Immature natural killer cell (primary cell): ENCODE measurements around the gene SURF4. TPM values are rescaled to one million over a fixed set of nuclear protein-coding genes. Genes with fewer than 3 reads are reported as not detected.
A peak's percentile ranks its signal among the peaks of the same experiment; 100 is the strongest.

ENCODE experiments used
- DNase-seq, 3 donors: peaks; one replicate each; pipeline ENCODE4 v3.0.0; 2022; ENCODE audit warnings: mixed read lengths in 1 of 3
- H3K27ac Mint-ChIP-seq, 6 donors: one replicate each; pipeline ENCODE4 v1.8.0; 2020; ENCODE audit warnings: mixed read lengths in 6 of 6, mild to moderate bottlenecking in 5 of 6, inconsistent platforms in 4 of 6, moderate library complexity in 3 of 6
- H3K27me3 Mint-ChIP-seq, 3 donors: one replicate each; pipeline ENCODE4 v1.8.0; 2020 to 2021; ENCODE audit warnings: low read depth in 3 of 3, mild to moderate bottlenecking in 3 of 3, mixed read lengths in 3 of 3, moderate library complexity in 3 of 3, inconsistent platforms in 1 of 3
- H3K36me3 Mint-ChIP-seq, 3 donors: one replicate each; pipeline ENCODE4 v1.8.0; 2020; ENCODE audit warnings: mixed read lengths in 3 of 3, inconsistent platforms in 2 of 3, mild to moderate bottlenecking in 2 of 3
- H3K4me1 Mint-ChIP-seq, 2 donors: one replicate each; pipeline ENCODE4 v1.8.0; 2020; ENCODE audit warnings: inconsistent platforms in 2 of 2, mild to moderate bottlenecking in 2 of 2, mixed read lengths in 2 of 2, moderate library complexity in 1 of 2
- H3K4me3 Mint-ChIP-seq, 5 donors: one replicate each; pipeline ENCODE4 v1.8.0; 2020; ENCODE audit warnings: mild to moderate bottlenecking in 5 of 5, mixed read lengths in 5 of 5, inconsistent platforms in 3 of 5, moderate library complexity in 3 of 5
- H3K9me3 Mint-ChIP-seq, 6 donors: one replicate each; pipeline ENCODE4 v1.8.0; 2020; ENCODE audit warnings: mild to moderate bottlenecking in 6 of 6, mixed read lengths in 6 of 6, inconsistent platforms in 4 of 6, moderate library complexity in 3 of 6
- polyA plus RNA-seq, 3 donors: library from polyadenylated mRNA; unstranded; fragments of 300-500 nt; fragmentation: Illumina TruSeq; gene quantifications; one replicate each; pipeline ENCODE4 v1.2.3, GENCODE V29; 2021

SURF4 gene
- polyA plus RNA-seq, 3 donors from 2014 or later: 195 to 304 (median 198) TPM

DNA sequence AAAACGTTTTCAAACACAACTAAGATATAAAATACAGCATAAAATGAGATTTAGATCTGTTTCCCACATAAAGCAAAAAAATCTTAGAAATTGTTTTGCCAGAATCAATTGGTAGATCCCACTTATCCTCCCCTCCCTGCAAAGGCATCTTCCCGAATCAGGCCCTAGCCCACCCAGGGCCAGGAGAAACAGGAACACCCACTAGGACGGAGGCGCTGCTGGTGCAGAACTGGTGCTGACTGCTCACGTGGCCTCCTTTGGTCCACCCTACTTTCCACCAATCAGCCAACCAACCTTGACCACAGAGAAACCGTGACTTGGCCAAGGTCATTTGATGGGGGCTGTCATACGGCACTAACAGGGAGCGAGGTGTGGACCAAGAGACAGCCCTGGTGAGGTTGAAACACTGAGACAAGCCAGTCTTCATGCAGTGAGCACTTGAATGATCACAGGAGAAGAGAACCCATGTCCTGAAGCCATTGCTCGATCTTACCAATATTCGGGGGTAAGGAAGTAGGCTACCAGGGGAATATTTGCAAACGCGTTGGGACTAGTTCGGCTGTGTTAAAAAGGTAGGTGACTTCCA lies 14.3 kb downstream of the SURF4 start:
- Mint-ChIP-seq H3K27me3 (peaks cover 4 to 16% (median 7%) of the 10 kb centered on the region in 3 donors), H3K36me3 (peaks cover 9 to 35% (median 18%) of the 10 kb centered on the region in 3 donors), H3K4me3 (no peak overlapping the region), H3K4me1 (peaks cover 35 to 41% of the 10 kb centered on the region in 2 donors), H3K9me3 (no peaks in the 10 kb centered on the region), H3K27ac (peak overlapping the region in 4 of 6 donors; percentile 12 to 66 (median 24))
- DNase-seq: no peak

DNA sequence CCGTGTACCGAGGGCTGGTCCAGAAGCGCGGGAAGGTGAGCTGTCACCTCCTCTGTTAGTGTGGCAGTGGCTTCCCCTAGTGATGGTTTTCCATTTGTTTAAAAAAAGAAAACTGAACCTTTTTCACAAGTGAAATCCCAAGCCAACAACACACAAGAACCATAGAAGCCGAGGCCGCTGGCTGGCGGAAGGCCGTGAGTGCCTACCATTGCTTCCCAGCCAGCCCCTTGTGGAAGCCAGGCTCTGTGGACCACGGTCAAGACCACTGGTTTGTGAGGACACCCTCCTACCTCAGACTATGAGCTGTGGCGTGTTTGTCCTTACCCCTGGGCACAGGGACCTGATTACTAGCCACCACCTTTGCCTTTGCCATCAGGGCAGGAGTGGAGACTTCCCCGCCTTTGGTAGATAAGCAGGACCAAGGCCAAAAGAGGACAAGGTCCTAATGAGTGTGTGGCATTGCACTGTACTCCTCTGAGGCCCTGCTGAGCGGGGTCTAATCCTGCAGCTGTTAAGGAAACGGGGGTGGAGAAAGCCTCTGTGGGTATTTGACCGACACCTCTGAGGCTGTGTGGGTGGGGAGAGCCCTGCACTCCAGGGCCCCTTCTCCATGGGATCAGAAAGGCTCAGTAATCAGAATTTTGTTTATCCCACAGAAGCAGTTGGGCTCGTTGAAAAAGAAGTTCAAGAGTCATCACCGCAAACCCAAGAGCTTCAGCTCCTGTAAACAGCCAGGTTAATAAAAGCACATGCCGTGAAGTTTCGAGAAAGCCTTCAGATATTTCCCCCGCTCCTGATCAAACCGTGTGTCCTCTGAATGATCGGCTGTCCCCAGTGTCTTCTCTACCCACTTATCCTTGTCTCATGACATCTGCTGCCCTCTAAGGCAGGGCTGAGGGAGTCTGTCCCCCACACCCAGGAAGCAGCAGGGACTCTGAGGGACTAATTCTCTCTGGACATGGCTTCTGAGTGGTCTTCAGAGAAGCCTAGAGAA lies 15.2 kb downstream of the SURF4 start:
- peak overlapping the region in 4 of 6 donors; percentile 15 to 69 (median 65) for H3K27ac Mint-ChIP-seq
- peaks cover 9 to 29% (median 15%) of the 10 kb centered on the region in 3 donors for H3K36me3 Mint-ChIP-seq
- no peak for DNase-seq
- H3K4me3 Mint-ChIP-seq: peak overlapping the region in 1 of 5 donors; percentile 62
- H3K4me1 Mint-ChIP-seq: peaks cover 33 to 36% of the 10 kb centered on the region in 2 donors
- H3K27me3 Mint-ChIP-seq: peaks cover 4 to 18% (median 9%) of the 10 kb centered on the region in 3 donors
- no peaks in the 10 kb centered on the region for H3K9me3 Mint-ChIP-seq

DNA sequence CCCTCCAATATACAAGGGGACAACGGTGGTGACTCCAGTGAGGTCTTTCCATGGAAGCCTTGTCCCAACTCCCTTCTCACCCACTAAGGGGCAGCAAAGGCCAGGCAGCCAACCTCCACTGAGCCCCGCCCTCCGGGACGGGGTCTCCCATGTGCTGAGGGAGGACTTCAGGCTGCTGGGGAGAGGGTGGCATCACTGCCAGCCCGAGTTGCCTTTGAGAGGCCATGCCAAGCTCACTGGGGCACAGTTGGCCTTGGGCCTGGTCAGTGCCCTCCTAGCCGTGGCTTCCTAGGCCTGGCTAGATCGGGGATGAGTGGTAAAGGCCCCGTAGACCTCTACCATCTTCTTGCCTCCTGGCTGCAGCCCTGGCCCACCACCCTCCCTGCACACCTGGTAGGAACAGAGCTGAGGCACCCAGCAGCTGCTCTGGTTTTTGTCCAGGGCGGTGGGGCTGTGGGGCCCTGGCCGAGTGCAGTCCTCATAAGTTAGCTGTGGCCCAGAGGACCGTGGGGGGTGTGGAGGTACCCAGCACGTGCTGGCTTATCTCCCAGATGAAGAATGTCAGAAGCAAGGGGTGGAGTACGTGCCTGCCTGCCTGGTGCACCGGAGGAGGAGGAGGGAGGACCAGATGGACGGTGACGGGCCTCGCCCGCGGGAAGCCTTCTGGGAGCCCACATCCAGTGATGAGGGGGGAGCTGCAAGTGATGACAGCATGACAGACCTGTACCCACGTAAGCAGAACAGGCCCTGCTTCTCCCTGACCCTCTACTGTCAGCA lies 16.3 kb downstream of the SURF4 start:
- DNase-seq: no peak
- peaks cover 4 to 18% (median 9%) of the 10 kb centered on the region in 3 donors for H3K27me3 Mint-ChIP-seq
- H3K4me1 Mint-ChIP-seq: peaks cover 37 to 43% of the 10 kb centered on the region in 2 donors

DNA sequence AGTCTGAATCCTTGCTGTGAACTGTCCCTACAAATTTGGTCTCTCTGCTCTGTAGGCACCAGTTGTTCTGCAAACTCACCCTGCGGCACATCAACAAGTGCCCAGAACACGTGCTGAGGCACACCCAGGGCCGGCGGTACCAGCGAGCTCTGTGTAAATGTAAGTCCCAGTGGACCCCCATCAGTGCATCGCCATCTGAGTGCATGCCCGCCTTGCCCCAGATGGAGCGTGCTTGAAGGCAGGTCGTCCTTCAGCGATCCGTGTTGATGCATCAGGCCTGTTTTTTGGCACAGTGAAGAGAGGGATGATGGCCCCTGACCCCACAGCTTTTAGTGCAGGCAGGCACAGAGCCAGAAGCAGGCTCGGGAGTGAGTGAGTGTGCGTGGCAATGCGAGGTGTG lies 18.2 kb downstream of the SURF4 start:
- peak overlapping the region; percentile 67 to 86 (median 78) for H3K4me3 Mint-ChIP-seq
- DNase-seq: no peak
- H3K36me3 Mint-ChIP-seq: peaks cover 5 to 18% (median 7%) of the 10 kb centered on the region in 3 donors
- H3K27me3 Mint-ChIP-seq: peaks cover 2 to 17% (median 6%) of the 10 kb centered on the region in 3 donors
- H3K4me1 Mint-ChIP-seq: peaks cover 32 to 33% of the 10 kb centered on the region in 2 donors
- peak overlapping the region in 5 of 6 donors; percentile 13 to 72 (median 30) for H3K27ac Mint-ChIP-seq
- no peaks in the 10 kb centered on the region for H3K9me3 Mint-ChIP-seq

More for the DNA sequence above, 16.3 kb downstream of the SURF4 start:
- Mint-ChIP-seq H3K4me3 (peak overlapping the region in 1 of 5 donors; percentile 84), H3K27ac (peak overlapping the region in 2 of 6 donors; percentile 43 to 72), H3K36me3 (peaks cover 9 to 25% (median 14%) of the 10 kb centered on the region in 3 donors), H3K9me3 (no peaks in the 10 kb centered on the region)

DNA sequence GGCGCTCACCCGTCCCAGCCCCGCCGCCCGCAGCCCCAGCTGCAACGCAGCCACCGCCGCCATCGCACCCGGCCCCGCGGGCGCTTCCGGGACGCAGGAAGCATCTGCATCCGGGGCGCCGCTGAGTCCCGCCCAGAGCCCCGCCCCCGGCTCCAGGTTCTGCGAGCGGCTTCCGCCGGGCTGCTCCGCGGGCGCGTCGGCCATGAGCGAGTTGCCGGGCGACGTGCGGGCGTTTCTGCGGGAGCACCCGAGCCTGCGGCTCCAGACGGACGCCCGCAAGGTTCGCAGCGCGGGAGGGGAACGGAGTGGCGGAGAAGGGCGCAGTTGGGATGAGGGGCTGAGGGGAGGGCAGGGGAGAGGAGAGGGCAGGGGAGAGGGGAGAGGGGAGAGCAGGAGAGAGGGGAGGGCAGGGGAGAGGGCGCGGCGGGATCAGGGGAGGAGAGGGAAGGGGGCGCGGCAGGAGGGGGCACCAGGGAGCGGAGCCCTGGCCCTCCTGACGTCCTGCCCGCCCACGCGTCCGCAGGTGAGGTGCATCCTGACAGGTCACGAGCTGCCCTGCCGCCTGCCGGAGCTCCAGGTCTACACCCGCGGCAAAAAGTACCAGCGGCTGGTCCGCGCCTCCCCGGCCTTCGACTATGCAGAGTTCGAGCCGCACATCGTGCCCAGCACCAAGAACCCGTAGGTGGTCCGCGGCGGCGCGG lies 19.3 kb downstream of the SURF4 start, which contains the start of the genes SURF1 and SURF2:
Gene SURF1, minus strand, starts transcription at position 97 of the 701 bp plus-strand sequence. Its CDS starts 34 bp downstream, at position 63.
Gene SURF2, plus strand, starts transcription at position 160 of the 701 bp plus-strand sequence. Its CDS starts 43 bp downstream, at position 203.
- H3K36me3 Mint-ChIP-seq: peaks cover 6 to 20% (median 7%) of the 10 kb centered on the region in 3 donors
- peak within 1 kb of the TSS; percentile 83 to 88 (median 86) for H3K4me3 Mint-ChIP-seq
- peak; percentile 84 to 86 (median 85) for DNase-seq
- no peaks in the 10 kb centered on the region for H3K9me3 Mint-ChIP-seq
- H3K27me3 Mint-ChIP-seq: peaks cover 2 to 11% (median 6%) of the 10 kb centered on the region in 3 donors
- peaks cover 32 to 33% of the 10 kb centered on the region in 2 donors for H3K4me1 Mint-ChIP-seq
- peak within 1 kb of the TSS; percentile 78 to 93 (median 84) for H3K27ac Mint-ChIP-seq

DNA sequence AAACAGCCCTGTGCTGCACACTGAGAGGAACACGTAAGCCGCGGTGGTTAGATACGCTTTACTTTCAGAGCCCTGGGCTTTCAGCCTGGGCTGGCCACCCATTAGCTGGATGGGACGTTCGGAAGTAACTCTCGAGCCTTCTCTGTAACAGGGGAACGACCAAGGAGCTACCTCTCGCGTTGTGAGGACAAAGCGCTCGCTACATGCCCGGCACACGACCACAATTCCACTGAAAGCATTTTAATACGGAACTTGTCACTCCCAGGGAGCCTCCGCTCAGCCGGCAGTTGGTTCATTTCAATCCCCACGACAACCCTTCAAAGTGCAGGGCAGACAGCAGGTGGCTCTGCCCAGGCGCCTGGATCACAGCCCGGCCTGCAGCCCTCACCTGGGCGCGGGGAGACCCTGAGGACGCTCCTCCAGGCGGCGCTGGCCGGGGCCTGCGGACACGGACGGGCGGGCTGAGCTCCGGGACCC lies 19.9 kb downstream of the SURF4 start:
- Mint-ChIP-seq H3K27me3 (peaks cover 2 to 7% (median 6%) of the 10 kb centered on the region in 3 donors), H3K27ac (peak overlapping the region; percentile 78 to 93 (median 84)), H3K36me3 (peaks cover 6 to 18% (median 7%) of the 10 kb centered on the region in 3 donors), H3K9me3 (no peaks in the 10 kb centered on the region), H3K4me1 (peaks cover 32 to 33% of the 10 kb centered on the region in 2 donors), H3K4me3 (peak overlapping the region; percentile 83 to 88 (median 86))
- DNase-seq: no peak

DNA sequence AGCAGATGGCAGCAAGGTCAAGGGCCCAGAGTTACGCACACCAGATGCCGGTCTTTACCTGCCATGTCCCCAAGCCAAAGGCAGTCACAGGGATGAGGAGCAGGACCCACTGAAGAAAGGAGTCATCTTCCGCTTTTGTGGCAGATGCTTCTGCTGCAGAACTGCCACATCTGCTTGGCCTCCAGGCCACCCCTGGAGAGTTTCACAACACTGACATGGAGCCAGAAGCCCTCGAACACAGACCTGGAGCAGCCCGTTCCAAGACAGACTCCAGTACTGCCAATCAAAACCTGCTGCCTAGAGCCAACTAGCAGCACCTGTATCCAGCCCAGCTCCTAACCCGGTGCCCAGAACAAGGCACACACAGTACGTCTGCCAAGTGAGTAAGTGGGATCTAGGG lies 21.1 kb downstream of the SURF4 start:
- Mint-ChIP-seq H3K9me3 (no peaks in the 10 kb centered on the region), H3K4me3 (peak overlapping the region in 4 of 5 donors; percentile 39 to 87 (median 84)), H3K36me3 (peaks cover 7 to 23% (median 7%) of the 10 kb centered on the region in 3 donors), H3K4me1 (peaks cover 36 to 41% of the 10 kb centered on the region in 2 donors), H3K27me3 (peaks cover 2 to 7% (median 6%) of the 10 kb centered on the region in 3 donors), H3K27ac (peak overlapping the region in 5 of 6 donors; percentile 10 to 84 (median 74))
- DNase-seq: no peak

DNA sequence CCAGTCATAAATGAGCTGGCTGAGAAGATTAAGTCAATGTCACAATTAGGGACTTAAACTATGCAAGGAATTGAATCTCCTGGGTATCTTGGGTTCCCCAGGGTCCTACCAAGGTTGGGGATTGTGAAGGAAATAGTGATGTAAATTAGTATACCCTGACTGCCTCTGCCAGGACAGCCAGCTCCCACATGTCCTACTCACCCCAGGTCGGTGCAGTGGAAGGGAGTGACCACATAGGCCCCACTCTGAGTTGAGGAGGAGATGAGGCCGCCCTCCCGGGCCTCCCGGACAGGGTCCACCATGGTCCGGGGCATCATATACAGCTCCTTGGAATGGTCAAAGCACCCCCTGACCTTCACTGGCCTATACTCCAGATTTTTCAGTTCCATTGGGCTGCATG lies 22.3 kb downstream of the SURF4 start:
- Mint-ChIP-seq H3K4me1 (peaks cover 40 to 48% of the 10 kb centered on the region in 2 donors), H3K27me3 (peaks cover 0 to 4% (median 4%) of the 10 kb centered on the region in 3 donors), H3K9me3 (no peaks in the 10 kb centered on the region), H3K4me3 (peak overlapping the region in 2 of 5 donors; percentile 17 to 57), H3K27ac (no peak overlapping the region), H3K36me3 (peaks cover 7 to 32% (median 14%) of the 10 kb centered on the region in 3 donors)
- DNase-seq: no peak

DNA sequence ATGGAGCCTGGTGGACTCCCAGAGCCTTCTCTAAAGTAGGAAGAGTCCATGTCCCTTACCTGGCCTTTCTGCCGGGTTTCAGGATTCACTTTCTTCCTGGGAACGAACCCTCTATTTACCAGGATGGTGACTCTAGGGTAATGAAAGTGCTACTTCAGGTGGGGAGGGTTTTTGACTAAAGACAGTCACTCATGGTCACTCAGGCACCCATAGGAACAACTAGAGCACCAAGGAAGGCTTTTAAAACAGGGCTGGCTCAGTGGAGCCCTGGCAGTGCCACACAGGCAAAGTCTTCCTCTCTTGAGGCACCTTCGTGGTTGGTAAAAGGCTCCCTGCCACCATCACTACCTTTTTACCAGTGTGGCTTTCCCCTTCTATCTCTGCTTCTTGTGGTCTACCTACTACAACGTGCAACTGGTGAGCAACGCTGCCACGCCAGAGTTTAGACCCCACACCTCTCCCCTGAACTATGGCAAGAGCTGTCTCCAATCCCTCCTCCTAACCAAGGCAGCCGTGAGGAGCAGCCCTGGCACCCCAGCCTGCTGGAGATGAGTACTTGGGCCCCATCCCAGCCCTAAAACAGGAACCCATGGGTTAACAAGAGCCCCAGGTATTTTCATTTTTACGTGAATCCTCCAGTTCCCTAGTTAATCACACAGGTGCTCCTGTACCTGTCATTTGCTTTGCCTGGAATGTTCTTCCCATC lies 23.1 kb downstream of the SURF4 start:
- H3K4me3 Mint-ChIP-seq: no peak overlapping the region
- no peaks in the 10 kb centered on the region for H3K9me3 Mint-ChIP-seq
- H3K27ac Mint-ChIP-seq: peak overlapping the region in 3 of 6 donors; percentile 10 to 86 (median 74)
- DNase-seq: no peak
- H3K36me3 Mint-ChIP-seq: peaks cover 11 to 36% (median 14%) of the 10 kb centered on the region in 3 donors
- peaks cover 2 to 9% (median 8%) of the 10 kb centered on the region in 3 donors for H3K27me3 Mint-ChIP-seq
- peaks cover 41 to 48% of the 10 kb centered on the region in 2 donors for H3K4me1 Mint-ChIP-seq

DNA sequence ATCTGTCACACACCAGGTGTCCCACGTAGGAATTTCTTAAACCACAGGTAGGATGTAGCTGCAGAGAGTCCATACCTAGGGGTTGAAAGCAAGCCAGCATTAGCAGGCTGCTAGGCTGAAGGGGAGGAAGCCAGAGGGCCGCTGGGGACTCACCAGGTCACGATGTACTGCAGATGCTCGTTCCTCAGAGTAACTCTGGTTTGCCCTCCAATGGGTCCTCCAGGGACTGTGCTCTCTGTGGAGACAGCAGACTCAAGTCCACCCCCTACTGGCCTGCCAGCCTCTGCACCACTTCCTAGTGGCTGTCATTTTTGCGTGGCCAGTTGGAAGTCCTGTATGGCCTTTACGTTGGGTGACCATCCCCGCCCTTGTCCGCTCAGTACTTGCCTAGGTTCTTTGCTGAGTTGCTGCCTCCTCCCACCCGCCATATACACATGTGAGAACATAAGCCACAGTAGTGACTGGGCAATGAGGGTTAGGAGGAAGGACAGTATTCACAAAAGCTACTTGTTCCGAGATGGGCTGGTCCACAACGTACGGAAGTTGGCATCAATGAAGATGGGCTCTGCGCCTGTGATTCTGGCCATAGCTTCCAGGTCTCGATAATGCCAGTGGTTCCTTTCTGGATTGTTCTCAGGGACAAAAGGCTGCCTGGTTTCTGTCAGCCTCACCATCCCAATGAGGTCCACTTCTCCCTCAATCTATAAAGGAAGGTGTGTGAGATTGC lies 23.8 kb downstream of the SURF4 start:
- peaks cover 11 to 36% (median 14%) of the 10 kb centered on the region in 3 donors for H3K36me3 Mint-ChIP-seq
- H3K9me3 Mint-ChIP-seq: no peaks in the 10 kb centered on the region
- no peak overlapping the region for H3K4me3 Mint-ChIP-seq
- peaks cover 2 to 8% (median 7%) of the 10 kb centered on the region in 3 donors for H3K27me3 Mint-ChIP-seq
- DNase-seq: no peak
- H3K27ac Mint-ChIP-seq: no peak overlapping the region
- H3K4me1 Mint-ChIP-seq: peaks cover 37 to 45% of the 10 kb centered on the region in 2 donors

DNA sequence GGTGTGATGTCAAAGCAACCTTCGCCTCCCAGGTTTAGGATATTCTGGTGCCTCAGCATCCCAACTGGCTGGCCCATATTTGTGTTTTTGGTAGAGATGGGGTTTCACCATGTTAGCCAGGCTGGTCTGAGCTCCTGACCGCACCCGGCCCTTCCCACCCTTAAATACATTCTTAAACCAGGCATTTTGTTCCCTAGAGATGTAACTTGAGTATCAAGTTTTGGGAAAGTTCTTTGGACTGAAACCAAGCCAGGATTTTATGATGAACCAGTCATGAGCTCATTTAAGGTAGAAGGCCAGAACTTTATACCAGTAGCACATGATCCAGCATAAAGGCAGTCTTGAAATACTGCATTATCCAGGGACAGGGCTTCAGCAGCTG lies 24.3 kb downstream of the SURF4 start:
- Mint-ChIP-seq H3K4me1 (peaks cover 41 to 49% of the 10 kb centered on the region in 2 donors), H3K27ac (no peak overlapping the region), H3K36me3 (peaks cover 11 to 36% (median 14%) of the 10 kb centered on the region in 3 donors), H3K9me3 (no peaks in the 10 kb centered on the region), H3K4me3 (no peak overlapping the region), H3K27me3 (peaks cover 2 to 8% (median 7%) of the 10 kb centered on the region in 3 donors)
- DNase-seq: no peak
